Suprapubic skin (tissue), 3 donors: ENCODE measurements around the gene AP3B1.

Experiments
- EP300 ChIP-seq: sonication (generic); formaldehyde crosslinking; IDR thresholded peaks from one replicate; pipeline ENCODE4 v1.6.1; 2017; ENCODE audit warnings: antibody characterized with exemption
- POLR2A ChIP-seq, 2 donors: fragments of 450-650 bp; IDR thresholded peaks; one replicate each; pipeline ENCODE4 v1.6.1; 2017; ENCODE audit warnings: antibody characterized with exemption in 2 of 2, mild to moderate bottlenecking in 2 of 2, moderate library complexity in 2 of 2
- TF ChIP-seq, protein P1 (sequence below), 2 donors: fragments of 200-600 bp in 1 of 2; fragments of 450-650 bp in 1 of 2; sonication (generic) in 1 of 2; IDR thresholded peaks; one replicate each; pipeline ENCODE4 v1.5.1; 2016 to 2019; ENCODE audit warnings: antibody characterized with exemption in 2 of 2, mild to moderate bottlenecking in 1 of 2, moderate library complexity in 1 of 2

DNA sequence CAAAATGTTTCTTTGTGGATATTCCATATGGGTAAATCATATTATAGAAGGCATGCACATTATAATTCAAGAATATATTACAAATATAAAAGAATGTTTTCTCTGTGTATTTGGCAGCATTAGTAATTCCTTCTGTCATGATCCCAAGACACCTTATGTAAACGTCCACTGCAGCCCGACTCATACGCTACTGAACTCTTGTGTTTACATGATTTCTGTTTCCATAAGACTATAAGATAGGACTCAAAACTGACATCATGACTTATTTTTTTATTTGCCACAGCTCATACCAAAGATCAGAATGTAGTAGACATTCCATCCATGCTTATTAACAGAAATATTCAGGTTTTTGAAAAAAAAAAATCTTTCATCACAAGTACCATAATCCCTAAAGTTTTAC lies 234.1 kb downstream of the AP3B1 start:
- TF ChIP-seq EP300 (no peak), POLR2A (IDR thresholded peaks at IDR 0.05) (no peak)
- TF ChIP-seq, protein P1, sequence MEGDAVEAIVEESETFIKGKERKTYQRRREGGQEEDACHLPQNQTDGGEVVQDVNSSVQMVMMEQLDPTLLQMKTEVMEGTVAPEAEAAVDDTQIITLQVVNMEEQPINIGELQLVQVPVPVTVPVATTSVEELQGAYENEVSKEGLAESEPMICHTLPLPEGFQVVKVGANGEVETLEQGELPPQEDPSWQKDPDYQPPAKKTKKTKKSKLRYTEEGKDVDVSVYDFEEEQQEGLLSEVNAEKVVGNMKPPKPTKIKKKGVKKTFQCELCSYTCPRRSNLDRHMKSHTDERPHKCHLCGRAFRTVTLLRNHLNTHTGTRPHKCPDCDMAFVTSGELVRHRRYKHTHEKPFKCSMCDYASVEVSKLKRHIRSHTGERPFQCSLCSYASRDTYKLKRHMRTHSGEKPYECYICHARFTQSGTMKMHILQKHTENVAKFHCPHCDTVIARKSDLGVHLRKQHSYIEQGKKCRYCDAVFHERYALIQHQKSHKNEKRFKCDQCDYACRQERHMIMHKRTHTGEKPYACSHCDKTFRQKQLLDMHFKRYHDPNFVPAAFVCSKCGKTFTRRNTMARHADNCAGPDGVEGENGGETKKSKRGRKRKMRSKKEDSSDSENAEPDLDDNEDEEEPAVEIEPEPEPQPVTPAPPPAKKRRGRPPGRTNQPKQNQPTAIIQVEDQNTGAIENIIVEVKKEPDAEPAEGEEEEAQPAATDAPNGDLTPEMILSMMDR (IDR thresholded peaks at IDR 0.05) = no peak
